Embryonic facial prominence (tissue), 1 donor: ENCODE data around the gene ATL1.
"Not testable (repeated sequence)": the region's sequence is repeated elsewhere in the genome, so short reads cannot be mapped to it uniquely, and the experiment has no call there.

Experiments used
- DNase-seq: peaks from one replicate; pipeline ENCODE4 v3.0.0-alpha.2; 2016; ENCODE audit errors: extremely low spot score

ATL1 gene

GRCh38 chr14:50656776-50657175, 96.8 kb downstream of the ATL1 start:
- DNase-seq = no peak

DNA sequence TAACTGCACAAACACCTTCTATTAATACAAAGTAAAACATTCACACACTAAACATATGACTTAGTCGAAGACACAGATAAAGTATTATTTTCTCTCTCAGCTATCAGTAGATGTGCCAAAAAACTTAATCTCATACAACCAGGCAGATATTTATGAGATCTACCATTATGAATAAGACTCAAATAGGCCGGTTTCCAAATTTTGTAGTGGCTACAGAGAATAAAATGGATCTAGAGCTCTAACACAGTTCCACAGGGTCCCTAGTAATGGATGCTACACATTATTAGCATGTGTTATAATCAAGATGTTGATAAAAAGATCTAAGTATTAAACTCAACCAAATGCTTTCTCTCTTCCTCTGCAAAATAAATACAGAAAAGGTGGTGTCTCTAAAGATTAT, 97.8 kb downstream of the ATL1 start:
- no peak for DNase-seq

DNA sequence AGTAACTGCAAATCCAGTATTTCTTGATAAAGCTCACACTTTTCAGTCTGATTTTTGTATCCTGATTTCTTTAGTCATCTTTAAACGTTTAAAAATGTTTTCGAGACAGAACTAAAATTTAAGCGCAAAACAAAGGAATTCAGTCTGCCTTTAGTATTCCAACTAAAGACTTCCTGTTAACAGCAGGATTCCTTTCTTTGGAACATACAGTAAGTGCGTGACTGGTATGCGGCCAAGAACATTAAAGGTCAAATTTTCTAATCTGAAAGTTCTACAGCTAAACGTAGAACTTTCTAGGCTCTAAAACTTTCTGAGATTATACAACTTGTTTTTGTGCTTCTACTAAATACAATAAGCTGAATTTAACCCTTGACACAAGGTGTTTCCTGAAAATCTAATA, 98.3 kb downstream of the ATL1 start:
- DNase-seq = no peak

DNA sequence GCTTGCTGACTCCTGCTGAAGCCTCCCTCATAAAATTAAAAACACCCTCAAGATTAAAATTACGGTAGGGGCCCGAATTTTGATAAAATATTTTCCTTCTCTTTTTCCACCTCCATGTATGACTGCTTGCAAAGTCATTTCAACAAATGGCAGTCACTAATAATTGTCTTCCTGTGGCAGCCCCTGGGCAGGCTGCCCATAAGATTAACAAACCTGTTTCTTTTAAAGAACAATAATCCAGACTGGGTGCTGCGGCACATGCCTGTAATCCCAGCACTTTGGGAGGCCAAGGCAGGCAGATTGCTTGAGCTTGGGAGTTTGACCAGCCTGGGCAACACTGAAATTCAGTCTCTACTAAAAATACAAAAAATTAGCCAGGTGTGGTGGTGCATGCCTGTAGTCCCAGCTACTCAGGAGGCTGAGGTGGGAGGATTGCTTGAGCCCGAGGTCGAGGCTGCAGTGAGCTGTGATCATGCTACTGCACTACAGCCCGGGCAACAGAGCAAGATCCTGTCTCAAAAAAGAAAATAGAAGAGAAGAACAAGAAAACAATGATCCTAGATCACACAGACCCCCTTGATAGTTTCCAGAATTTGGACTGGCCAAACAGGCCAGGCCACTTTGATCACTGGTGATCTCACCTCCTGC, 99.5 kb downstream of the ATL1 start:
- no peak for DNase-seq

DNA sequence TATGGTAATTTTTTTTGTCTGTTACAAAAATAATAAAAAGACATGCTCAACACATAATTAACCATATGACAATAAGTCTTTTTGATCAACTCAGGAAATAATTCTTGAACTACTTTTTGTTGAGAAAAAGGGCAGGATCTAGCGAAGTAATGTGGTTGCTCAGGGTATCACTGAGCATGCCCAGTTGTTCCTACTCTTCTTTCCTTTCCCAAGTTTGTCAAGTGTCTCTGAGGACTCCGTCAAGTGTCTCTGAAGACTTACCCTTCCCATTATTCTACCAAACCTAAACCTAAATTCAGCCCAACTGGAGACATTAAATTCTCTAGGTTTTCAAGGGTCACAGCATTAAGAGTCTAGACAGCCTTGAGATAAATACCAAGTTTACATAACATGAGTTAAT, 104.6 kb downstream of the ATL1 start:
- DNase-seq = not testable (repeated sequence)

DNA sequence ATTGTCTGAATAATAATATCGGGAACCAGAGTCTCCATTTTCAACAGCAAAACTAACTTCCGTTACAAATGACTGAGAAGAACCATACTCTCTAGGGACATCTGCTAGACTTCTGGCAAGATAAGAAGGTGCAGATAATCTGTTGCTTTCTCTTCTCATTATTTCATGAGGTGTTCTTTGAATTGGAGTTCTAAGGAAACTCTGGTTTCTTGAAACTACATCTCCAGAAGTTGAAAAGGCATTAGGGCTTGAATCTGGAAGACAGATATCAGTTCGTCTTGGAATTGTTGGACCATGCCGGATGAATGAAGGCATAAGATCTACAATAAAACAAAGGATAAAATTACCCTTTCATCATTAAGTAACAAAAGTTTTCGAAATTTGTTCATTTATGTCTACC, 105.4 kb downstream of the ATL1 start:
- not testable (repeated sequence) for DNase-seq

- peak; percentile 51 for DNase-seq
Measured at GRCh38 chr14:50666772-50667683, 107.1 kb downstream of the ATL1 start.

GRCh38 chr14:50667684-50667995, 107.7 kb downstream of the ATL1 start:
- no peak for DNase-seq

GRCh38 chr14:50667996-50668825, 108.3 kb downstream of the ATL1 start, which contains the start of gene SAV1:
TSS of gene SAV1 (minus strand) at chr14:50668306. CDS start at chr14:50667967, 339 bp downstream.
- DNase-seq = peak; percentile 74

- no peak for DNase-seq
Measured at GRCh38 chr14:50668826-50669143, 108.8 kb downstream of the ATL1 start.

GRCh38 chr14:50669441-50669986, 109.6 kb downstream of the ATL1 start:
- no peak for DNase-seq

DNA sequence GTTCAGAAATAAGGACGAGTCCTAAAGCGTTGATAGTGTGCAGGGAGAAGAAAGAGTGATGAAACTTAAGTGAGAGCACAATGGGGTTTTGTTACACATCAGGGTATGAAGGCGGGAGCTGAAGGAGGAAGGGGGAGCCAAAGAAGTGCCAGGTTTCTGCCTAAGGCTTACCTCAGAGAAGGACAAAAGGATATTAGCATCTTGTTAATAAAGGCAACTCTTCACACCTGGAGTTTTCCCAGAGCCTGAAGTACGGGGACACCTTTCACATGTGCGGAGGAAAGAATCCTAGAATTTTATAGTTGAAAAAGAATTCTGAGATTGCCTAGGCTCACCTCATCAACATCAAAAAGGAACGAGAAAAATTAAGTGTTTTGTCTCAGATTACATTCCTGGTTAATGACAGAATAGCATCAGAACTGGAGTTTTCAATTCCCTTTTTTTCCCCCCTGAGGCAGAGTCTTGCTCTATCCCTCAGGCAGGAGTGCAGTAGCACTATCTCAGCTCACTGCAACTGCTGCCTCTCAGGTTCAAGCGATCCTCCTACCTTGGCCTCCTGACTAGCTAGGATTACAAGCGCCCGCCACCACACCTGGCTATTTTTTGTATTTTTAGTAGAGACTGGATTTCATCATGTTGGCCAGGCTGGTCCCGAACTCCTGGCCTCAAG, 110.4 kb downstream of the ATL1 start:
- no peak for DNase-seq

DNA sequence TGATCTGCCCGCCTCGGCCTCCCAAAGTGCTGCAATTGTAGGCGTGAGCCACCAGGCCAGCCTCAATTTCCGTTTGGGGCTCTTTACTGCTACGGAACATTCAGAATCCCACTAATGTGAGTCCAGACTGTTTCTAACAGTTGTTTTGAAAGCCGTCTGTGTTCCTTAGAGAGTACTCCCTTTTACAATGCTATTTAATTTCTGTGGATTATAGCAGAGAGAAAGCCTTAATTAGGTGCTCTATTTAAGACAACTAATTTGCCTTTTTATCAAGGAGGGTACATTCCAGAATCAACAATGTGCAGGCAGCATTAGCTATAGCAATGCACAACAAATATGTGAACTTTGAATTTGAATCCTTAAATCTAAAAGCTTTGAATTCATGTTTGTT, 110.9 kb downstream of the ATL1 start:
- DNase-seq = no peak

GRCh38 chr14:50675597-50675996, 115.7 kb downstream of the ATL1 start:
- DNase-seq = no peak

- DNase-seq = no peak
Measured at GRCh38 chr14:50676814-50677516, 117.0 kb downstream of the ATL1 start.

DNA sequence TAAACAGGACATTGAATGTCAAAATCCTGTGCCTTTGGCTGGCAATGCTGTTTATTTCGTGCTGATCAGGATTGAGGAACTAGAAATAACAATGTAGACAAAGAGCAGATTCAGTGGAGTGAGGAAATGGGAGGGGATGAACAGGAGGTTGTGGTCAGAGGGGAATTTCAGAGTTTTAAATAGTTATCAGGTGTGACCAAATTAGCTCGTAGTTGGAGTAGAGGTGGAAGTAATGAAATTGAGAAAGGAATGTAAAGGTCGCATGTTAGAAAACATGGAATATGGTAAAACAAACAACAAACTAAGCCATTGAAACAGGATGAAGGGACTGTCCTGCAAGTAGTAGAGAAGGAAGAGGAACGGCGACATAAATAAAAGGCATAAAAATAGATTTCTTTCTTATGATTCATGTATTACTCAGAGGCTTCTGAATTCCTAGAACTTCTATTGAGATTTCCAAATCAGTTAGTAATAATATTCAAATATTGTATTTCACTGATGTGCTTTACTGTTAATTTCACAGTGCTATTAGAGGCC, 117.7 kb downstream of the ATL1 start:
- no peak for DNase-seq

DNA sequence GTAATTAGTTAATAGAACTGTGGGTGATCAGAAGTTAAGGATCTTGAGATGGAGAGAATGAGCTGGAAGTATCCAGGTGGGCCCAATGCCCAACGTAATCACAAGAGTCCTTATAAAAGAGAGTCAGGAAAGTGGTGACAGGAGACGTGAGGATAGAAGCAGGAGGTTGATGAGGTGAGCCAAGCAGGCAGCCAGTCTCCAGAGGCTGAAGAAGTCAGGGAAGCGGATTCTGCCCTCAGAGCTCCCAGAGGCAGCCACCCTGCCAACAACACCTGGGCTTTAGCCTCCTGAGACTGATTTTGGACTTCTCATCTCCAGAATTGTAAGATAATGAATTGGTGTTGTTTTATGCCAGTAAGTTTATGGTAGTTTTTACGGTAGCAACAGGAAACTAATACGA, 118.2 kb downstream of the ATL1 start:
- no peak for DNase-seq

- DNase-seq = no peak
Measured at GRCh38 chr14:50679674-50680073, 119.7 kb downstream of the ATL1 start.
